ENCODE results near the gene LCTL.
"Not testable (repeated sequence)": the region's sequence is repeated elsewhere in the genome, so short reads cannot be mapped to it uniquely, and the experiment has no call there.

GRCh38 chr15:66589429-66589828 is 23.6 kb upstream of the LCTL start:
- not testable (repeated sequence) for TF ChIP-seq CTCF (IDR thresholded peaks at IDR 0.05 in 8 of 11, conservative IDR thresholded peaks at IDR 0.05 in 3 of 11); POLR2AphosphoS5 (IDR thresholded peaks at IDR 0.05); POLR2A (IDR thresholded peaks at IDR 0.05)
